ENCODE results near the gene C1QTNF12. TPM values are rescaled to one million over a fixed set of nuclear protein-coding genes. Genes with fewer than 3 reads are reported as not detected.

C1QTNF12 gene
- total RNA-seq, 1 donor from 2014 or later = 0.28 TPM

DNA sequence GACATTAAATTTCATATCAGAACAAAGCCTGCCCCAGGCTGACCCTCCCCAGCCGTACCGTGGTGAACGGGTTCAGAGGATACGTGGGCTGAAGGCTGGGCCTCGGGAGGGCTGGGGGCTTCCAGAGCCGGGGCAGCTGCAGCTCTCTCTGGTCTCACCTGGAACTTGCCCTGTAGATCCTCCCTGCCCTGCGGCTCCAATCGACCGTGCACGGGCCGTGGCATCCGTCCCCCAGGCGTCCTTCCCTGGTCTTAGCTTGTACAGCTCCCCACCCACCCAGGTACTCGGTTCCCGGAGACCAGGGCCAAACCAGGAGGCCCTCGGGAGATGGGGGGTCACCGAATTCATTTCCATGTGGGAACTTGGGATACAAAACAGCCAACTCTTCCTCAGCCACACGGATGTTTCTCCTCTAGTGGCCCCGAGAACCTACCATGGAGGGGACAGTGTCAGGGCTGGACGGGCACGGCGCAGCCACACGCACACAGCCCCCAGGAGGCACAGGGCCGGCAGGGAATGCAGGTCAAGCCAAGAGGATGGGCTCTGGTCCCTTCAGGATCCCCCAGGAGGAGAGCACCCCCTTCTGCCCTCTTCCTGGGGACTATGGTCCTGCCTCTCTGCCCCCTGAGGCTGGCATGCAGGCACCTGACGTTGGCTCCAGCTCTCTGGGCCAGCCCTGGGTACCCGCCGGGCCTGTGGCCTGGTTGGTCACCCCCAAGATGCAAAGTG lies 11.3 kb downstream of the C1QTNF12 start:
- peaks cover 12% of the 10 kb centered on the region for H3F3A ChIP-seq (ENCODE audit: low read depth)
- Mint-ChIP-seq H3K4me1 (peaks cover 25% of the 10 kb centered on the region), H3K27me3 (ENCODE audit: insufficient read depth, low read depth) (peaks cover 2% of the 10 kb centered on the region), H3K36me3 (peaks cover 11% of the 10 kb centered on the region), H3K4me3 (no peak overlapping the region), H3K27ac (no peak overlapping the region), H3K9me3 (peaks cover 3% of the 10 kb centered on the region)
- peaks cover 15% of the 10 kb centered on the region for H3K4me1 ChIP-seq
- no peaks in the 10 kb centered on the region for H3K9me3 ChIP-seq (ENCODE audit: low read depth)
- H3K27me3 ChIP-seq = no peaks in the 10 kb centered on the region
- no peak overlapping the region for H2AFZ ChIP-seq (replicated peaks)
- H3K9ac ChIP-seq = no peak overlapping the region
- H3K79me2 ChIP-seq (ENCODE audit: low read depth) = peaks cover 38% of the 10 kb centered on the region
- H3K4me3 ChIP-seq = no peak overlapping the region
- peaks cover 26% of the 10 kb centered on the region for H4K20me1 ChIP-seq (ENCODE audit: low read depth)
- TF ChIP-seq, protein P1, sequence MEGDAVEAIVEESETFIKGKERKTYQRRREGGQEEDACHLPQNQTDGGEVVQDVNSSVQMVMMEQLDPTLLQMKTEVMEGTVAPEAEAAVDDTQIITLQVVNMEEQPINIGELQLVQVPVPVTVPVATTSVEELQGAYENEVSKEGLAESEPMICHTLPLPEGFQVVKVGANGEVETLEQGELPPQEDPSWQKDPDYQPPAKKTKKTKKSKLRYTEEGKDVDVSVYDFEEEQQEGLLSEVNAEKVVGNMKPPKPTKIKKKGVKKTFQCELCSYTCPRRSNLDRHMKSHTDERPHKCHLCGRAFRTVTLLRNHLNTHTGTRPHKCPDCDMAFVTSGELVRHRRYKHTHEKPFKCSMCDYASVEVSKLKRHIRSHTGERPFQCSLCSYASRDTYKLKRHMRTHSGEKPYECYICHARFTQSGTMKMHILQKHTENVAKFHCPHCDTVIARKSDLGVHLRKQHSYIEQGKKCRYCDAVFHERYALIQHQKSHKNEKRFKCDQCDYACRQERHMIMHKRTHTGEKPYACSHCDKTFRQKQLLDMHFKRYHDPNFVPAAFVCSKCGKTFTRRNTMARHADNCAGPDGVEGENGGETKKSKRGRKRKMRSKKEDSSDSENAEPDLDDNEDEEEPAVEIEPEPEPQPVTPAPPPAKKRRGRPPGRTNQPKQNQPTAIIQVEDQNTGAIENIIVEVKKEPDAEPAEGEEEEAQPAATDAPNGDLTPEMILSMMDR (IDR thresholded peaks at IDR 0.05) = no peak
- TF ChIP-seq EZH2 (IDR thresholded peaks at IDR 0.05) (no peak), EZH2phosphoT487 (IDR thresholded peaks at IDR 0.05) (no peak)
- H3K36me3 ChIP-seq = no peaks in the 10 kb centered on the region
- DNase-seq (ENCODE audit: low spot score) = no peak
- no peak overlapping the region for H3K27ac ChIP-seq
- no peak overlapping the region for H3K4me2 ChIP-seq

DNA sequence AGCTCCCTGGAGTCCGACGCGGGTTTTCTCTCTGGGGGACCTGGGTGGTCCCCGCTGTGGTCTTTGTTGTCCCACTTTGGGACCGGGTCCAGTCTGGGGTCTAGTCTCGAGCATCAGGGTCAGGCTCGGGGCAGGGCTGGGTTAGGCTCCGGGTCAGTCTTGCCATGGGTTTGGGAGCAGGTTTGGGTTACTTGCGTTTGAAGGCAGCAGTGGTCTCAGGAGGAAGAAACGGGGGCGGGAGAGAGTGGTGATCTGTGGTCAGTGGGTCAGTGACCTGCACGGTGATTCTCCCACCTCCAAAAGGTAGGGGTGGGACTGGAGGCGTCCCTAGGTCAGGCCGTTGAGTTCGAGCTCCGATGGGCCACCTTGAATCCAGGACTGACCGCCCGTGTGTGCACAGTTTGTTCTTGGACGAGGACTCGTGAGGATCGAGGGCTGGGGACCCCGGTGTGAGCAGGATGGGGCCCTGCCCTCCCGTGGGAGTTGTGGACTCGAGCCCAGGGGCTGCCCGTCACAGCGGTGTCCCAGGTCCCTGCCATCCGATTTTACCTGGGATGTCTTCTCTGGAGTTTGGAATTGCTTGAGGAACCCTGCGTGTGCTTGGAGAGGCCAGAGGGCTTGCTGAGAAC lies 12.2 kb downstream of the C1QTNF12 start:
- H3K27me3 Mint-ChIP-seq (ENCODE audit: insufficient read depth, low read depth) = peaks cover 5% of the 10 kb centered on the region
- H3K27ac ChIP-seq = no peak overlapping the region
- H3K9me3 Mint-ChIP-seq = peaks cover 3% of the 10 kb centered on the region
- H3K79me2 ChIP-seq (ENCODE audit: low read depth) = peaks cover 46% of the 10 kb centered on the region
- H3K9me3 ChIP-seq (ENCODE audit: low read depth) = no peaks in the 10 kb centered on the region
- TF ChIP-seq EZH2phosphoT487 (IDR thresholded peaks at IDR 0.05) (no peak), EZH2 (IDR thresholded peaks at IDR 0.05) (no peak)
- TF ChIP-seq, protein P1 (IDR thresholded peaks at IDR 0.05) = no peak
- no peak overlapping the region for H3K4me2 ChIP-seq
- H3K27ac Mint-ChIP-seq = no peak overlapping the region
- H3K4me3 ChIP-seq = no peak overlapping the region
- no peak overlapping the region for H2AFZ ChIP-seq (replicated peaks)
- peak overlapping the region; percentile 84 for H3K4me3 Mint-ChIP-seq
- no peak for DNase-seq (ENCODE audit: low spot score)
- H3K9ac ChIP-seq = no peak overlapping the region
- H3K4me1 ChIP-seq = peaks cover 6% of the 10 kb centered on the region
- peaks cover 12% of the 10 kb centered on the region for H3F3A ChIP-seq (ENCODE audit: low read depth)
- H3K36me3 ChIP-seq = no peaks in the 10 kb centered on the region
- peaks cover 31% of the 10 kb centered on the region for H3K4me1 Mint-ChIP-seq
- no peaks in the 10 kb centered on the region for H3K27me3 ChIP-seq
- peaks cover 16% of the 10 kb centered on the region for H3K36me3 Mint-ChIP-seq
- peaks cover 33% of the 10 kb centered on the region for H4K20me1 ChIP-seq (ENCODE audit: low read depth)

DNA sequence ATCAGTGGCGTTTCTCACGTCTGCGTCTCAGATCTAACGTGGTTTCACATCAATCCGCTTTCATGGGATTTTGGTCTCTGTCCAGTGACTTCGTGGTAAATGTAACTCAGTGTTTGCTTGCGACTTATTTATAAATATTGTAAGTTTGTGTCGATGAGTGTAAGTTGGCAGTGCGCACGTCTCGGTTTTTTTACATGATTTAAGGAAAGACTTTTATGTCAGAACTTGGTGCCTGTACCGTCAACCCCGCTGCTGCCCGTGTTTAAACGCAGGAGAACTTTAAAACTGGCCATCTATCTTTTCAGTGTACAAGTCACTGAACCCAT lies 13.0 kb downstream of the C1QTNF12 start:
- H3K79me2 ChIP-seq (ENCODE audit: low read depth) = peaks cover 49% of the 10 kb centered on the region
- no peak for DNase-seq (ENCODE audit: low spot score)
- H3K4me3 ChIP-seq = peak overlapping the region; percentile 17
- peak overlapping the region; percentile 22 for H3K4me2 ChIP-seq
- peaks cover 6% of the 10 kb centered on the region for H3K4me1 ChIP-seq
- H3K27ac ChIP-seq = no peak overlapping the region
- Mint-ChIP-seq H3K27me3 (ENCODE audit: insufficient read depth, low read depth) (peaks cover 5% of the 10 kb centered on the region), H3K36me3 (peaks cover 16% of the 10 kb centered on the region), H3K4me1 (peaks cover 27% of the 10 kb centered on the region), H3K4me3 (peak overlapping the region; percentile 84), H3K9me3 (peaks cover 3% of the 10 kb centered on the region), H3K27ac (peak overlapping the region; percentile 7)
- H3K9ac ChIP-seq = no peak overlapping the region
- no peak overlapping the region for H2AFZ ChIP-seq (replicated peaks)
- no peaks in the 10 kb centered on the region for H3K9me3 ChIP-seq (ENCODE audit: low read depth)
- H3K27me3 ChIP-seq = no peaks in the 10 kb centered on the region
- H4K20me1 ChIP-seq (ENCODE audit: low read depth) = peaks cover 33% of the 10 kb centered on the region
- TF ChIP-seq, protein P1 (IDR thresholded peaks at IDR 0.05) = no peak
- TF ChIP-seq EZH2 (IDR thresholded peaks at IDR 0.05) = no peak
- TF ChIP-seq EZH2phosphoT487 (IDR thresholded peaks at IDR 0.05) = no peak
- no peaks in the 10 kb centered on the region for H3K36me3 ChIP-seq
- peaks cover 12% of the 10 kb centered on the region for H3F3A ChIP-seq (ENCODE audit: low read depth)

Measured in neural progenitor cell (in vitro differentiated cells).